A549 (cell line): ENCODE results near the gene SLC43A1. TPM values are rescaled to one million over a fixed set of nuclear protein-coding genes. Genes with fewer than 3 reads are reported as not detected.

ENCODE experiments used
- ATAC-seq, 2 experiments: fragments of 200-7000 bp in 1 of 2; fragments of >200 bp in 1 of 2; cut with Nextera tagmentation in 1 of 2; cut with Tn5 transposase in 1 of 2; 3 replicates each; pipeline versions ENCODE4 v1.8.0 to v1.9.1; 2018 to 2020; ENCODE audit warnings: mild to moderate bottlenecking in 1 of 2, moderate library complexity in 1 of 2
- CTCF ChIA-PET: fragments of 300-600 bp; sonication (Branson Sonifier 250); formaldehyde crosslinking; extraction: SDS; loops from one replicate; lab custom pipeline; 2021; ENCODE audit warnings: antibody characterized with exemption, inconsistent platforms; lab: Yijun Ruan, JAX
- POLR2A ChIA-PET: fragments of 350-600 bp; formaldehyde crosslinking; extraction: SDS; loops from one replicate; lab custom pipeline; 2021; ENCODE audit warnings: antibody characterized with exemption, inconsistent platforms; lab: Yijun Ruan, JAX
- DNase-seq, 2 experiments: peaks; one replicate each; pipeline versions ENCODE4 v3.0.0 to v3.0.0-alpha.2; 2011 to 2016; ENCODE audit warnings: low read depth in 1 of 2, low spot score in 1 of 2
- FAIRE-seq: peaks from 2 replicates; lab custom pipeline; 2011; peaks lifted over from hg19 to GRCh38; lab: Jason Lieb, UNC
- H3K27ac ChIP-seq, 2 experiments: fragments of >200 bp; sonication (Bioruptor Twin); formaldehyde crosslinking; 3 replicates each; pipeline ENCODE4 v1.5.1; 2016 to 2017
- H3K4me1 ChIP-seq: fragments of >200 bp; sonication (Bioruptor Twin); formaldehyde crosslinking; 3 replicates; pipeline ENCODE4 v1.6.1; 2016
- H3K4me2 ChIP-seq: fragments of >200 bp; sonication (Bioruptor Twin); formaldehyde crosslinking; 3 replicates; pipeline ENCODE4 v1.6.1; 2016
- H3K4me3 ChIP-seq: fragments of >200 bp; sonication (Bioruptor Twin); formaldehyde crosslinking; 3 replicates; pipeline ENCODE4 v1.5.1; 2016
- H3K9me3 ChIP-seq: fragments of >200 bp; sonication (Bioruptor Twin); formaldehyde crosslinking; 3 replicates; pipeline ENCODE4 v1.6.1; 2016
- ATOH8 ChIP-seq: fragments of 250-450 bp; sonication (Bioruptor Pico); IDR thresholded peaks from 2 replicates; pipeline ENCODE4 v1.5.0; 2020; ENCODE audit warnings: low read depth, mild to moderate bottlenecking, moderate library complexity
- CHD2 ChIP-seq: fragments of 150-350 bp; IDR thresholded peaks from 2 replicates; pipeline ENCODE4 v1.6.1; 2014; ENCODE audit warnings: low read length; ENCODE audit not compliant: partially characterized antibody
- ELK1 ChIP-seq: fragments of 150-350 bp; IDR thresholded peaks from 2 replicates; pipeline ENCODE4 v1.6.1; 2014; ENCODE audit warnings: low read depth, mild to moderate bottlenecking, low read length
- EP300 ChIP-seq, 2 experiments: fragments of >200 bp; sonication (Bioruptor Twin); formaldehyde crosslinking; IDR thresholded peaks; 2 replicates in 1 of 2; 3 replicates in 1 of 2; pipeline ENCODE4 v1.6.1; 2016 to 2017
- ESRRA ChIP-seq: fragments of 150-350 bp; IDR thresholded peaks from 2 replicates; pipeline ENCODE4 v1.6.1; 2014; ENCODE audit warnings: mild to moderate bottlenecking, low read length, borderline replicate concordance
- FOSL2 ChIP-seq, 2 experiments: fragments of 450-650 bp in 1 of 2; fragments of >200 bp in 1 of 2; sonication (Bioruptor Twin) in 1 of 2; formaldehyde crosslinking; IDR thresholded peaks; 2 replicates each; pipeline versions ENCODE4 v1.5.0 to v1.6.1; 2016 to 2020; ENCODE audit warnings: mild to moderate bottlenecking in 1 of 2, moderate library complexity in 1 of 2
- FOXS1 ChIP-seq: fragments of 250-450 bp; sonication (Bioruptor Pico); IDR thresholded peaks from 2 replicates; pipeline ENCODE4 v1.5.0; 2020; ENCODE audit warnings: mild to moderate bottlenecking, moderate library complexity
- GATA3 ChIP-seq: IDR thresholded peaks from 2 replicates; pipeline ENCODE4 v1.6.1; 2012; ENCODE audit warnings: borderline replicate concordance
- HDAC2 ChIP-seq: fragments of 200-600 bp; sonication (generic); IDR thresholded peaks from 2 replicates; pipeline ENCODE4 v1.6.1; 2016
- HES2 ChIP-seq: fragments of >200 bp; sonication (Bioruptor Twin); formaldehyde crosslinking; IDR thresholded peaks from 2 replicates; pipeline ENCODE4 v1.6.1; 2016
- JUN ChIP-seq, 2 experiments: fragments of >200 bp; sonication (Bioruptor Twin); formaldehyde crosslinking; IDR thresholded peaks; 2 replicates in 1 of 2; 3 replicates in 1 of 2; pipeline ENCODE4 v1.6.1; 2016 to 2017
- JUNB ChIP-seq: fragments of >200 bp; sonication (Bioruptor Twin); formaldehyde crosslinking; IDR thresholded peaks from 2 replicates; pipeline ENCODE4 v1.6.1; 2016
- REST ChIP-seq: fragments of 200-600 bp; sonication (generic); IDR thresholded peaks from 2 replicates; pipeline ENCODE4 v1.6.1; 2016; ENCODE audit warnings: antibody characterized with exemption, mild to moderate bottlenecking, moderate library complexity
- RFX5 ChIP-seq: fragments of 450-650 bp; IDR thresholded peaks from 2 replicates; pipeline ENCODE4 v1.7.1; 2014; ENCODE audit warnings: antibody characterized with exemption, mild to moderate bottlenecking, moderate library complexity
- SREBF2 ChIP-seq: fragments of 450-650 bp; IDR thresholded peaks from 2 replicates; pipeline ENCODE4 v1.6.1; 2014; ENCODE audit warnings: mild to moderate bottlenecking, moderate library complexity
- TP53 ChIP-seq: fragments of 250-450 bp; sonication (Bioruptor Pico); IDR thresholded peaks from 2 replicates; pipeline ENCODE4 v1.5.0; 2021; ENCODE audit warnings: mild to moderate bottlenecking, moderate library complexity
- ZSCAN20 ChIP-seq: fragments of 250-450 bp; sonication (Bioruptor Pico); IDR thresholded peaks from 2 replicates; pipeline ENCODE4 v1.8.0; 2022; ENCODE audit warnings: mild to moderate bottlenecking, moderate library complexity
- WGBS: methylation state at CpG from one replicate; pipeline ENCODE4 v1.1.6; 2017; ENCODE audit errors: missing lambda C conversion rate; 5-methylcytosine and 5-hydroxymethylcytosine counted together
- polyA plus RNA-seq, 4 experiments: library from polyadenylated mRNA; depleted of rRNA in 3 of 4; stranded (reverse); fragments of >200 nt; fragmentation: RNase III in 1 of 4; extraction: RNeasy Plus Mini Kit Qiagen cat#74134 plus additional on column Dnase treatment in 1 of 4; gene quantifications; 2 replicates in 3 of 4; 3 replicates in 1 of 4; pipeline ENCODE4 v1.2.3, GENCODE V29; 2011 to 2017
- TF ChIP-seq, protein P1 (sequence below): IDR thresholded peaks from 2 replicates; pipeline ENCODE4 v1.6.1; 2012; ENCODE audit warnings: low read depth, borderline replicate concordance
- TF ChIP-seq, protein P2 (sequence below): fragments of 250-450 bp; sonication (Bioruptor Pico); IDR thresholded peaks from 2 replicates; pipeline ENCODE4 v1.5.0; 2021; ENCODE audit warnings: mild to moderate bottlenecking, moderate library complexity, borderline replicate concordance

Gene SLC43A1
- polyA plus RNA-seq, 2 of the 4 experiments (the other 2 are of a cell fraction): 1.0 to 4.6 TPM

GRCh38 chr11:57556041-57556440, 40.5 kb upstream of the SLC43A1 start:
- Histone ChIP-seq H3K4me3 (no peak overlapping the region), H3K9me3 (no peaks in the 10 kb centered on the region)
- no peak for DNase-seq
- POLR2A ChIA-PET: no interaction called here
- no peak for TF ChIP-seq JUNB
- TF ChIP-seq, all 56 proteins: peak for 0
- FAIRE-seq (no peak), ATAC-seq (no peak)
- CTCF ChIA-PET: no interaction called here
- Histone ChIP-seq H3K4me2 (no peak overlapping the region), H3K4me1 (no peaks in the 10 kb centered on the region), H3K27ac (no peak overlapping the region)
- 57% methylated on average over 8 of the region's 8 CpGs for WGBS

- CTCF ChIA-PET: interaction anchor here (1.0 to 2.0 kb wide), 5 partner anchors 13 to 97 kb away, joined by 3 to 9 read pairs (median 4); no protein-coding TSS in a partner anchor
These were observed 39.9 kb upstream of the SLC43A1 start for GRCh38 chr11:57555393-57555792.

More at GRCh38 chr11:57555393-57555792, 39.9 kb upstream of the SLC43A1 start:
- Histone ChIP-seq H3K4me1 (no peaks in the 10 kb centered on the region), H3K9me3 (no peaks in the 10 kb centered on the region), H3K4me2 (no peak overlapping the region), H3K27ac (no peak overlapping the region), H3K4me3 (no peak overlapping the region)
- TF ChIP-seq REST: no peak
- TF ChIP-seq, protein P1, sequence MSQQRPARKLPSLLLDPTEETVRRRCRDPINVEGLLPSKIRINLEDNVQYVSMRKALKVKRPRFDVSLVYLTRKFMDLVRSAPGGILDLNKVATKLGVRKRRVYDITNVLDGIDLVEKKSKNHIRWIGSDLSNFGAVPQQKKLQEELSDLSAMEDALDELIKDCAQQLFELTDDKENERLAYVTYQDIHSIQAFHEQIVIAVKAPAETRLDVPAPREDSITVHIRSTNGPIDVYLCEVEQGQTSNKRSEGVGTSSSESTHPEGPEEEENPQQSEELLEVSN: no peak
- no peak for TF ChIP-seq GATA3
- TF ChIP-seq ESRRA: no peak
- no peak for TF ChIP-seq FOXS1 (CRISPR knock-in tag)
- TF ChIP-seq ELK1: no peak
- TF ChIP-seq TP53 (CRISPR knock-in tag): no peak
- TF ChIP-seq ATOH8: no peak
- TF ChIP-seq FOSL2 (IDR thresholded peaks at IDR 0.05): no peak
- TF ChIP-seq FOSL2 (CRISPR knock-in tag; IDR thresholded peaks at IDR 0.05): no peak
- no peak for TF ChIP-seq SREBF2
- no peak for TF ChIP-seq HES2
- no peak for TF ChIP-seq HDAC2
- no peak for TF ChIP-seq JUN (IDR thresholded peaks at IDR 0.05)
- TF ChIP-seq EP300 (IDR thresholded peaks at IDR 0.05): no peak
- TF ChIP-seq ZSCAN20 (CRISPR knock-in tag): no peak
- TF ChIP-seq, protein P2, sequence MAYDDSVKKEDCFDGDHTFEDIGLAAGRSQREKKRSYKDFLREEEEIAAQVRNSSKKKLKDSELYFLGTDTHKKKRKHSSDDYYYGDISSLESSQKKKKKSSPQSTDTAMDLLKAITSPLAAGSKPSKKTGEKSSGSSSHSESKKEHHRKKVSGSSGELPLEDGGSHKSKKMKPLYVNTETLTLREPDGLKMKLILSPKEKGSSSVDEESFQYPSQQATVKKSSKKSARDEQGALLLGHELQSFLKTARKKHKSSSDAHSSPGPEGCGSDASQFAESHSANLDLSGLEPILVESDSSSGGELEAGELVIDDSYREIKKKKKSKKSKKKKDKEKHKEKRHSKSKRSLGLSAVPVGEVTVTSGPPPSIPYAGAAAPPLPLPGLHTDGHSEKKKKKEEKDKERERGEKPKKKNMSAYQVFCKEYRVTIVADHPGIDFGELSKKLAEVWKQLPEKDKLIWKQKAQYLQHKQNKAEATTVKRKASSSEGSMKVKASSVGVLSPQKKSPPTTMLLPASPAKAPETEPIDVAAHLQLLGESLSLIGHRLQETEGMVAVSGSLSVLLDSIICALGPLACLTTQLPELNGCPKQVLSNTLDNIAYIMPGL (CRISPR knock-in tag): no peak
- TF ChIP-seq RFX5: no peak
- TF ChIP-seq CHD2: no peak
- WGBS: 69% methylated on average over 2 of the region's 2 CpGs
- no peak for ATAC-seq
- FAIRE-seq: no peak
- no peak for DNase-seq
- POLR2A ChIA-PET: no interaction called here
